Measurements from ENCODE around the gene MET.

The MET gene

GRCh38 chr7:116706668-116707126 is 34.7 kb downstream of the MET start (continued):
- TF ChIP-seq ZFP69B (tag by site-specific recombination; IDR thresholded peaks at IDR 0.05), result no peak
- TF ChIP-seq YY1 (tag by site-specific recombination; IDR thresholded peaks at IDR 0.05), result no peak
- no peak for TF ChIP-seq PBX3 (CRISPR knock-in tag; IDR thresholded peaks at IDR 0.05)
- no peak for TF ChIP-seq ZNF2 (tag by site-specific recombination; IDR thresholded peaks at IDR 0.05)
- 0 out of 2 replicates have a peak, but pooled peaks have one; percentile 14 for TF ChIP-seq KLF10 (tag by site-specific recombination; IDR thresholded peaks at IDR 0.05)
- no peak for TF ChIP-seq KLF1 (tag by site-specific recombination; IDR thresholded peaks at IDR 0.05)
- TF ChIP-seq GLIS1 (tag by site-specific recombination; IDR thresholded peaks at IDR 0.05), result peak; percentile 37
- peak; percentile 20; the same call in 1 of the 2 replicates for TF ChIP-seq ZNF366 (tag by site-specific recombination; conservative IDR thresholded peaks at IDR 0.05)
- peak; percentile 60 for TF ChIP-seq ZNF843 (tag by site-specific recombination; IDR thresholded peaks at IDR 0.05)
- TF ChIP-seq ZNF791 (tag by site-specific recombination; IDR thresholded peaks at IDR 0.05), result no peak
- TF ChIP-seq BCL6B (tag by site-specific recombination; IDR thresholded peaks at IDR 0.05), result no peak
- TF ChIP-seq ZEB2 (tag by site-specific recombination; IDR thresholded peaks at IDR 0.05), result no peak
- no peak for TF ChIP-seq SCRT2 (tag by site-specific recombination; IDR thresholded peaks at IDR 0.05)
- TF ChIP-seq GLI4 (tag by site-specific recombination; IDR thresholded peaks at IDR 0.05), result no peak
- TF ChIP-seq EGR2 (tag by site-specific recombination; IDR thresholded peaks at IDR 0.05; ENCODE audit: low read depth), result no peak
- TF ChIP-seq ZBTB48 (tag by site-specific recombination; IDR thresholded peaks at IDR 0.05), result peak; percentile 95
- TF ChIP-seq MZF1 (tag by site-specific recombination; IDR thresholded peaks at IDR 0.05; ENCODE audit: borderline replicate concordance), result peak; percentile 76; the same call in 1 of the 2 replicates
- TF ChIP-seq ZNF426 (tag by site-specific recombination; IDR thresholded peaks at IDR 0.05), result no peak
- TF ChIP-seq OSR2 (tag by site-specific recombination; IDR thresholded peaks at IDR 0.05), result peak; percentile 21; the same call in 1 of the 2 replicates
- TF ChIP-seq SP7 (tag by site-specific recombination; IDR thresholded peaks at IDR 0.05), result no peak; the same call in none of the 2 replicates

GRCh38 chr7:116707289-116707688 is 35.3 kb downstream of the MET start:
- ChIA-PET POLR2A (no interaction called here), CTCF (interaction anchor here (0.6 kb wide), 2 partner anchors 8 to 183 kb away, joined by 3 read pairs; no protein-coding TSS in a partner anchor)
- Histone ChIP-seq H3K9me3 (ENCODE audit: control insufficient read depth, insufficient read depth, low read depth, low read length) (no peaks in the 10 kb centered on the region), H3K36me3 (ENCODE audit: control insufficient read depth in 2 of 2, insufficient read depth in 1 of 2, low read length in 2 of 2) (no peaks in the 10 kb centered on the region), H3K27ac (ENCODE audit: extremely low read depth, low read depth, low read length) (no peak overlapping the region; the same call in 1 of the 2 replicates), H3K4me3 (ENCODE audit: low read depth, low read length) (no peak overlapping the region), H3K4me1 (ENCODE audit: control insufficient read depth, insufficient read depth, low read length) (peaks cover 48% of the 10 kb centered on the region)
- no peak for TF ChIP-seq ZNF488 (tag by site-specific recombination; IDR thresholded peaks at IDR 0.05)
- peak; percentile 38; the same call in 1 of the 2 replicates for TF ChIP-seq PRDM6 (tag by site-specific recombination; IDR thresholded peaks at IDR 0.05)

All from HEK293 (cell line).